HG03280 (cell line): Measurements from ENCODE around the gene COMT.
A peak's percentile ranks its signal among the peaks of the same experiment; 100 is the strongest.

Source experiments
- ATAC-seq: cut with Tn5 transposase; IDR thresholded peaks from one replicate; pipeline ENCODE4 v1.9.1; 2021; ENCODE audit warnings: mild to moderate bottlenecking, moderate library complexity; ENCODE audit not compliant: unreplicated experiment

COMT gene

GRCh38 chr22:20009018-20009491 is 67.5 kb downstream of the COMT start:
- no peak for ATAC-seq

- no peak for ATAC-seq
Measured at GRCh38 chr22:20009582-20010306, 68.2 kb downstream of the COMT start.

- ATAC-seq: no peak
Measured at GRCh38 chr22:20010307-20011122, 68.9 kb downstream of the COMT start.

GRCh38 chr22:20011123-20011992 is 69.8 kb downstream of the COMT start:
- ATAC-seq: no peak

- no peak for ATAC-seq
Measured at GRCh38 chr22:20011993-20012740, 70.6 kb downstream of the COMT start.

- no peak for ATAC-seq
Measured at GRCh38 chr22:20012741-20013331, 71.3 kb downstream of the COMT start.

- no peak for ATAC-seq
Measured at GRCh38 chr22:20013382-20013871, 71.9 kb downstream of the COMT start.

GRCh38 chr22:20014526-20015186 is 73.1 kb downstream of the COMT start:
- no peak for ATAC-seq

- no peak for ATAC-seq
Measured at GRCh38 chr22:20015187-20015625, 73.6 kb downstream of the COMT start.

GRCh38 chr22:20015971-20016733 is 74.6 kb downstream of the COMT start:
- ATAC-seq: no peak

GRCh38 chr22:20016734-20017621 is 75.4 kb downstream of the COMT start, which contains the start of gene ARVCF:
Gene ARVCF (minus strand): TSS chr22:20016823. CDS start chr22:19990794, 26,029 bp downstream.
- peak; percentile 59 for ATAC-seq

GRCh38 chr22:20017622-20017958 is 76.0 kb downstream of the COMT start:
- no peak for ATAC-seq

GRCh38 chr22:20018001-20018400 is 76.4 kb downstream of the COMT start:
- ATAC-seq: no peak
